OCI-LY3 (cell line): Measurements from ENCODE around the gene PML.
"Not testable (repeated sequence)": the region's sequence is repeated elsewhere in the genome, so short reads cannot be mapped to it uniquely, and the experiment has no call there.

Experiments
- H2AFZ ChIP-seq: fragments of 200-600, 300-600 bp; shearing (Covaris generic); 2 replicates; pipeline ENCODE4 v1.6.0; 2014; ENCODE audit warnings: antibody characterized with exemption, low read depth, low read length
- H3K27ac ChIP-seq: fragments of 200-600, 300-600 bp; sonication (generic); 2 replicates; pipeline ENCODE4 v1.5.1; 2014; ENCODE audit warnings: mild to moderate bottlenecking, low read length, moderate library complexity, mixed read lengths
- H3K27me3 ChIP-seq: fragments of 200-600, 300-600 bp; sonication (generic); 2 replicates; pipeline ENCODE4 v1.6.1; 2014; ENCODE audit warnings: low read depth, low read length, mixed read lengths
- H3K36me3 ChIP-seq: fragments of 200-600, 300-600 bp; sonication (generic); replicated peaks from 2 replicates; pipeline ENCODE3; 2014; ENCODE audit warnings: low read depth, low read length, mixed read lengths
- H3K4me1 ChIP-seq: fragments of 300-600, 200-600 bp; sonication (generic); 2 replicates; pipeline ENCODE4 v1.6.1; 2014; ENCODE audit warnings: low read length, mixed read lengths
- H3K4me2 ChIP-seq: fragments of 200-600, 300-600 bp; sonication (generic); 2 replicates; pipeline ENCODE4 v1.6.1; 2014; ENCODE audit warnings: low read length, mixed read lengths
- H3K4me3 ChIP-seq: fragments of 300-600, 200-600 bp; sonication (generic); 2 replicates; pipeline ENCODE4 v1.5.1; 2014; ENCODE audit warnings: antibody characterized with exemption, mild to moderate bottlenecking, low read length, moderate library complexity
- H3K79me2 ChIP-seq: fragments of 300-600, 200-600 bp; shearing (Covaris generic); 2 replicates; pipeline ENCODE4 v1.6.1; 2014; ENCODE audit warnings: mild to moderate bottlenecking, low read length, mixed read lengths
- H3K9ac ChIP-seq: fragments of 300-600, 200-600 bp; shearing (Covaris generic); 2 replicates; pipeline ENCODE4 v1.6.0; 2014; ENCODE audit warnings: mild to moderate bottlenecking, low read length, moderate library complexity
- H3K9me3 ChIP-seq: fragments of 200-600, 300-600 bp; shearing (Covaris generic); 2 replicates; pipeline ENCODE4 v1.6.1; 2014; ENCODE audit warnings: low read length, mixed read lengths; ENCODE audit not compliant: insufficient read depth
- H4K20me1 ChIP-seq: fragments of 200-600, 300-600 bp; sonication (generic); 2 replicates; pipeline ENCODE4 v1.6.1; 2016; ENCODE audit warnings: low read length, mixed read lengths; ENCODE audit not compliant: insufficient read depth
- CTCF ChIP-seq: fragments of 200-600, 300-600 bp; sonication (generic); IDR thresholded peaks from 2 replicates; pipeline ENCODE4 v1.5.1; 2014; ENCODE audit warnings: antibody characterized with exemption, low read length, low read depth

PML gene

GRCh38 chr15:74065684-74066411 lies 71.3 kb downstream of the PML start:
- not testable (repeated sequence) for H2AFZ ChIP-seq, H3K9me3 ChIP-seq, H3K4me3 ChIP-seq, H3K79me2 ChIP-seq, H3K4me2 ChIP-seq, H3K4me1 ChIP-seq, H4K20me1 ChIP-seq, H3K27me3 ChIP-seq, H3K27ac ChIP-seq, H3K36me3 ChIP-seq, H3K9ac ChIP-seq
- peak; percentile 39 for TF ChIP-seq CTCF

- H3K27me3 ChIP-seq = not testable (repeated sequence)
Observed at GRCh38 chr15:74071645-74072044, 77.1 kb downstream of the PML start.

GRCh38 chr15:74072132-74072531 lies 77.6 kb downstream of the PML start:
- not testable (repeated sequence) for H3K4me1 ChIP-seq, H3K36me3 ChIP-seq, H3K4me3 ChIP-seq, H2AFZ ChIP-seq, H3K27me3 ChIP-seq, H3K79me2 ChIP-seq, H3K9me3 ChIP-seq, H3K4me2 ChIP-seq, H3K9ac ChIP-seq, H3K27ac ChIP-seq, H4K20me1 ChIP-seq

More at GRCh38 chr15:74071645-74072044, 77.1 kb downstream of the PML start:
- not testable (repeated sequence) for H3K4me2 ChIP-seq, H3K36me3 ChIP-seq, H3K4me3 ChIP-seq, H3K9me3 ChIP-seq, H2AFZ ChIP-seq, H3K27ac ChIP-seq, H4K20me1 ChIP-seq, H3K4me1 ChIP-seq, H3K79me2 ChIP-seq, H3K9ac ChIP-seq

GRCh38 chr15:74072614-74073337 lies 78.3 kb downstream of the PML start:
- not testable (repeated sequence) for H3K9me3 ChIP-seq, H3K79me2 ChIP-seq, H3K27me3 ChIP-seq, H3K36me3 ChIP-seq, H3K27ac ChIP-seq, H3K4me3 ChIP-seq, H2AFZ ChIP-seq, H3K9ac ChIP-seq, H3K4me1 ChIP-seq, H3K4me2 ChIP-seq, H4K20me1 ChIP-seq
- TF ChIP-seq CTCF = peak; percentile 22

GRCh38 chr15:74075781-74076180 lies 81.3 kb downstream of the PML start:
- not testable (repeated sequence) for H3K4me2 ChIP-seq, H3K79me2 ChIP-seq, H4K20me1 ChIP-seq, H3K9me3 ChIP-seq, H3K4me3 ChIP-seq, H3K36me3 ChIP-seq, H3K27ac ChIP-seq, H2AFZ ChIP-seq, H3K9ac ChIP-seq, H3K4me1 ChIP-seq, H3K27me3 ChIP-seq

- not testable (repeated sequence) for H3K27ac ChIP-seq, H3K9ac ChIP-seq, H3K79me2 ChIP-seq, H3K4me3 ChIP-seq, H3K4me2 ChIP-seq, H2AFZ ChIP-seq, H4K20me1 ChIP-seq, H3K4me1 ChIP-seq, H3K27me3 ChIP-seq, H3K36me3 ChIP-seq, H3K9me3 ChIP-seq
Observed at GRCh38 chr15:74082450-74082849, 87.9 kb downstream of the PML start, which contains the start of gene GOLGA6A. TSS of gene GOLGA6A (minus strand) at chr15:74082550. CDS start at chr15:74082509, 41 bp downstream.

GRCh38 chr15:74094567-74094966 lies 100.1 kb downstream of the PML start:
- not testable (repeated sequence) for H3K4me2 ChIP-seq, H3K4me1 ChIP-seq, H3K27me3 ChIP-seq, H4K20me1 ChIP-seq, H3K9me3 ChIP-seq, H3K27ac ChIP-seq, H3K4me3 ChIP-seq, H3K9ac ChIP-seq, H3K79me2 ChIP-seq, H3K36me3 ChIP-seq, H2AFZ ChIP-seq

GRCh38 chr15:74095610-74096009 lies 101.1 kb downstream of the PML start:
- H3K27ac ChIP-seq, H4K20me1 ChIP-seq, H2AFZ ChIP-seq, H3K4me1 ChIP-seq, H3K9me3 ChIP-seq, H3K4me2 ChIP-seq, H3K79me2 ChIP-seq, H3K9ac ChIP-seq, H3K27me3 ChIP-seq, H3K4me3 ChIP-seq, H3K36me3 ChIP-seq: not testable (repeated sequence)
